Left ventricle myocardium inferior (tissue), 1 donor: ENCODE data around the gene NPC1. TPM values are rescaled to one million over a fixed set of nuclear protein-coding genes. Genes with fewer than 3 reads are reported as not detected.

Experiments
- DNase-seq: peaks from one replicate; pipeline ENCODE4 v3.0.0-alpha.2; 2020
- H3K27ac ChIP-seq: fragments of 200-600 bp; replicated peaks from 2 replicates; pipeline ENCODE4 v1.8.0; 2021
- H3K27me3 ChIP-seq: fragments of 200-600 bp; 2 replicates; pipeline ENCODE4 v1.8.0; 2021; ENCODE audit warnings: low read depth
- H3K36me3 ChIP-seq: fragments of 200-600 bp; 2 replicates; pipeline ENCODE4 v1.8.0; 2021
- H3K4me1 ChIP-seq: fragments of 200-600 bp; 2 replicates; pipeline ENCODE4 v1.8.0; 2021
- H3K4me3 ChIP-seq: fragments of 200-600 bp; 2 replicates; pipeline ENCODE4 v1.8.0; 2021; ENCODE audit warnings: mild to moderate bottlenecking, moderate library complexity
- H3K9me3 ChIP-seq: fragments of 200-600 bp; replicated peaks from 2 replicates; pipeline ENCODE4 v1.8.0; 2021
- CTCF ChIP-seq: fragments of 200-600 bp; IDR thresholded peaks from 2 replicates; pipeline ENCODE4 v1.8.0; 2021; ENCODE audit warnings: antibody characterized with exemption, mild to moderate bottlenecking, borderline replicate concordance
- intact Hi-C: fragments of 100-400 bp; cut with micrococcal nuclease; formaldehyde crosslinking; loops from one replicate; pipeline ENCODE4 v1.11.0; 2022
- total RNA-seq: library from RNA; stranded (reverse); fragmentation: NEBNext Ultra II Directional; extraction: Animal tissue kit (Norgen Biotek cat#: 25700); gene quantifications from one replicate; pipeline ENCODE4 v1.2.1, GENCODE V29; 2021
- donor health status: DM: no; HTN: yes; CAD: no; lungs with severe emphysema.

NPC1 gene
- total RNA-seq, 1 donor from 2014 or later, result 10.3 TPM

- Histone ChIP-seq H3K36me3 (peaks cover 99% of the 10 kb centered on the region), H3K4me1 (peaks cover 14% of the 10 kb centered on the region), H3K27ac (no peak overlapping the region), H3K27me3 (no peaks in the 10 kb centered on the region), H3K4me3 (no peak overlapping the region), H3K9me3 (no peaks in the 10 kb centered on the region)
- DNase-seq, result no peak
- intact Hi-C loops, result no loop called here
- no peak for TF ChIP-seq CTCF
Measured at GRCh38 chr18:23539296-23539695, 47.0 kb downstream of the NPC1 start.

- no peak overlapping the region for H3K4me3 ChIP-seq
- H3K4me1 ChIP-seq, result peaks cover 14% of the 10 kb centered on the region
- H3K27ac ChIP-seq, result no peak overlapping the region
- H3K27me3 ChIP-seq, result no peaks in the 10 kb centered on the region
- no peak for TF ChIP-seq CTCF
- peaks cover 99% of the 10 kb centered on the region for H3K36me3 ChIP-seq
- DNase-seq, result no peak
- intact Hi-C loops, result no loop called here
- no peaks in the 10 kb centered on the region for H3K9me3 ChIP-seq
Measured at GRCh38 chr18:23538870-23539269, 47.4 kb downstream of the NPC1 start.

- H3K36me3 ChIP-seq, result peaks cover 99% of the 10 kb centered on the region
- no peak overlapping the region for H3K27ac ChIP-seq
Measured at GRCh38 chr18:23538001-23538400, 48.3 kb downstream of the NPC1 start.

GRCh38 chr18:23537274-23537673 is 49.0 kb downstream of the NPC1 start:
- Histone ChIP-seq H3K4me1 (peaks cover 12% of the 10 kb centered on the region), H3K9me3 (no peaks in the 10 kb centered on the region), H3K36me3 (peaks cover 99% of the 10 kb centered on the region), H3K27ac (no peak overlapping the region), H3K4me3 (no peak overlapping the region), H3K27me3 (no peaks in the 10 kb centered on the region)
- no peak for DNase-seq
- intact Hi-C loops, result no loop called here
- TF ChIP-seq CTCF, result no peak

More at GRCh38 chr18:23538001-23538400, 48.3 kb downstream of the NPC1 start:
- DNase-seq, result no peak
- intact Hi-C loops, result no loop called here
- TF ChIP-seq CTCF, result no peak
- Histone ChIP-seq H3K9me3 (no peaks in the 10 kb centered on the region), H3K4me1 (peaks cover 14% of the 10 kb centered on the region), H3K27me3 (no peaks in the 10 kb centered on the region), H3K4me3 (no peak overlapping the region)

- intact Hi-C loops, result no loop called here
- Histone ChIP-seq H3K4me3 (no peak overlapping the region), H3K9me3 (no peaks in the 10 kb centered on the region), H3K27me3 (no peaks in the 10 kb centered on the region), H3K27ac (no peak overlapping the region), H3K4me1 (peaks cover 2% of the 10 kb centered on the region), H3K36me3 (peaks cover 100% of the 10 kb centered on the region)
- TF ChIP-seq CTCF, result no peak
- no peak for DNase-seq
Measured at GRCh38 chr18:23536204-23536603, 50.1 kb downstream of the NPC1 start.

- H3K9me3 ChIP-seq, result no peaks in the 10 kb centered on the region
- intact Hi-C loops, result no loop called here
- peaks cover 100% of the 10 kb centered on the region for H3K36me3 ChIP-seq
- no peak overlapping the region for H3K4me3 ChIP-seq
- no peak overlapping the region for H3K27ac ChIP-seq
- H3K27me3 ChIP-seq, result no peaks in the 10 kb centered on the region
- no peaks in the 10 kb centered on the region for H3K4me1 ChIP-seq
- TF ChIP-seq CTCF, result no peak
- no peak for DNase-seq
Measured at GRCh38 chr18:23534276-23534675, 52.0 kb downstream of the NPC1 start.
